Transverse colon (tissue), 4 donors: ENCODE data around the gene GPC5. TPM values are rescaled to one million over a fixed set of nuclear protein-coding genes. Genes with fewer than 3 reads are reported as not detected.
"Not testable (repeated sequence)": the region's sequence is repeated elsewhere in the genome, so short reads cannot be mapped to it uniquely, and the experiment has no call there.

Source experiments
- DNase-seq: peaks from one replicate; pipeline ENCODE4 v3.0.0-alpha.2; 2019
- H3K27ac ChIP-seq, 4 donors: fragments of 200-600 bp; sonication (generic); 2 replicates each; pipeline ENCODE4 v1.5.1; 2016 to 2018; ENCODE audit warnings: inconsistent platforms in 4 of 4
- H3K27me3 ChIP-seq: fragments of 200-600 bp; sonication (generic); 2 replicates; pipeline ENCODE4 v1.5.1; 2017; ENCODE audit warnings: inconsistent platforms
- H3K36me3 ChIP-seq, 4 donors: fragments of 200-600 bp; sonication (generic); 2 replicates each; pipeline ENCODE4 v1.5.1; 2017 to 2019; ENCODE audit warnings: inconsistent platforms in 4 of 4
- H3K4me1 ChIP-seq, 4 donors: fragments of 200-600 bp; sonication (generic); 2 replicates each; pipeline ENCODE4 v1.5.1; 2017 to 2020; ENCODE audit warnings: inconsistent platforms in 4 of 4
- H3K4me3 ChIP-seq, 4 donors: fragments of 200-600 bp; sonication (generic); 1 replicate in 1 of 4; 2 replicates in 3 of 4; pipeline versions ENCODE4 v1.5.1 to v1.6.1; 2017 to 2019; ENCODE audit warnings: inconsistent platforms in 4 of 4
- H3K9me3 ChIP-seq, 2 donors: fragments of 200-600 bp; sonication (generic); 2 replicates each; pipeline ENCODE4 v1.5.1; 2017 to 2019; ENCODE audit warnings: inconsistent platforms in 2 of 2
- CTCF ChIP-seq, 5 experiments: fragments of 200-600 bp in 3 of 5; fragments of 450-650 bp in 2 of 5; sonication (generic) in 3 of 5; IDR thresholded peaks; 1 replicate in 2 of 5; 2 replicates in 3 of 5; pipeline ENCODE4 v1.5.1; 2016 to 2017; ENCODE audit warnings: antibody characterized with exemption in 5 of 5, inconsistent platforms in 3 of 5, mild to moderate bottlenecking in 2 of 5, moderate library complexity in 1 of 5
- EP300 ChIP-seq: sonication (generic); formaldehyde crosslinking; IDR thresholded peaks from one replicate; pipeline ENCODE4 v1.6.1; 2017; ENCODE audit warnings: antibody characterized with exemption, low read depth
- POLR2A ChIP-seq: fragments of 450-650 bp; IDR thresholded peaks from one replicate; pipeline ENCODE4 v1.6.1; 2016; ENCODE audit warnings: antibody characterized with exemption, mild to moderate bottlenecking, moderate library complexity
- POLR2AphosphoS5 ChIP-seq, 3 donors: sonication (generic); formaldehyde crosslinking; IDR thresholded peaks; one replicate each; pipeline ENCODE4 v1.6.1; 2016; ENCODE audit warnings: antibody characterized with exemption in 3 of 3
- WGBS, 2 donors: methylation state at CpG; one replicate each; pipeline ENCODE4 v1.1.5; 2018; ENCODE audit warnings: low coverage in 1 of 2; 5-methylcytosine and 5-hydroxymethylcytosine counted together
- in situ Hi-C, 4 donors: fragments of 200-750 bp; cut with MboI; loops; one replicate each; pipeline versions ENCODE4 v1.15.0 to v1.15.1; 2017; ENCODE audit warnings: low sequenced_read_pairs in 3 of 4, low pct_ligation_motif_present in 1 of 4, low pct_unique_long_range_greater_than_20kb in 1 of 4
- intact Hi-C: fragments of 100-400 bp; cut with DNase I; formaldehyde crosslinking; loops from one replicate; pipeline ENCODE4 v1.15.1; 2023; ENCODE audit warnings: low total_unique reads
- total RNA-seq, 4 donors: library from RNA; depleted of rRNA; stranded (reverse); fragments of >200 nt; gene quantifications; one replicate each; pipeline ENCODE4 v1.1.0, GENCODE V29; 2016

GPC5 gene
- total RNA-seq, 4 donors from 2014 or later = 0.48 to 1.4 TPM; not detected in 2

GRCh38 chr13:92512852-92513251 lies 1114.4 kb downstream of the GPC5 start:
- Histone ChIP-seq H3K9me3 (no peaks in the 10 kb centered on the region), H3K4me1 (no peaks in the 10 kb centered on the region), H3K27me3 (no peaks in the 10 kb centered on the region), H3K27ac (no peak overlapping the region), H3K4me3 (no peak overlapping the region), H3K36me3 (no peaks in the 10 kb centered on the region)
- no peak for TF ChIP-seq CTCF (IDR thresholded peaks at IDR 0.05)
- no peak for TF ChIP-seq POLR2A
- no peak for TF ChIP-seq EP300
- no peak for TF ChIP-seq POLR2AphosphoS5 (IDR thresholded peaks at IDR 0.05)
- 94% methylated on average over 9 of the region's 9 CpGs; no CpG with 5 or more reads in 1 of the 2 donors for WGBS, 2 donors
- intact Hi-C loops = no loop called here
- no peak for DNase-seq
- in situ Hi-C loops = no loop called here

GRCh38 chr13:92513672-92514071 lies 1115.3 kb downstream of the GPC5 start:
- in situ Hi-C loops (no loop called here), intact Hi-C loops (no loop called here)
- TF ChIP-seq EP300 (no peak), POLR2A (no peak), POLR2AphosphoS5 (IDR thresholded peaks at IDR 0.05) (no peak), CTCF (IDR thresholded peaks at IDR 0.05) (no peak)
- H3K27me3 ChIP-seq = no peaks in the 10 kb centered on the region
- DNase-seq = no peak
- H3K9me3 ChIP-seq = no peaks in the 10 kb centered on the region
- H3K27ac ChIP-seq = no peak overlapping the region
- H3K4me3 ChIP-seq = no peak overlapping the region
- 0 to 74% methylated on average over 1 of the region's 1 CpG for WGBS, 2 donors
- H3K4me1 ChIP-seq = no peaks in the 10 kb centered on the region
- H3K36me3 ChIP-seq = no peaks in the 10 kb centered on the region

- H3K27me3 ChIP-seq = no peaks in the 10 kb centered on the region
- no peaks in the 10 kb centered on the region for H3K36me3 ChIP-seq
- H3K4me3 ChIP-seq = no peak overlapping the region
- intact Hi-C loops (no loop called here), in situ Hi-C loops (no loop called here)
- no peaks in the 10 kb centered on the region for H3K4me1 ChIP-seq
- 79 to 90% methylated on average over 4 to 8 of the region's 8 CpGs for WGBS, 2 donors
- TF ChIP-seq POLR2AphosphoS5 (IDR thresholded peaks at IDR 0.05) (no peak), POLR2A (no peak), CTCF (IDR thresholded peaks at IDR 0.05) (no peak), EP300 (no peak)
- no peaks in the 10 kb centered on the region for H3K9me3 ChIP-seq
- no peak overlapping the region for H3K27ac ChIP-seq
- no peak for DNase-seq
Observed at GRCh38 chr13:92514420-92515125, 1116.2 kb downstream of the GPC5 start.

GRCh38 chr13:92516878-92517277 lies 1118.5 kb downstream of the GPC5 start:
- H3K27ac ChIP-seq, H3K4me3 ChIP-seq, H3K4me1 ChIP-seq, DNase-seq, intact Hi-C loops, in situ Hi-C loops, H3K36me3 ChIP-seq, H3K27me3 ChIP-seq, H3K9me3 ChIP-seq: not testable (repeated sequence)
- WGBS, 2 donors = 92% methylated on average over 6 of the region's 6 CpGs; no CpG with 5 or more reads in 1 of the 2 donors

GRCh38 chr13:92518622-92519021 lies 1120.2 kb downstream of the GPC5 start:
- intact Hi-C loops, in situ Hi-C loops: not testable (repeated sequence)
- 59 to 72% methylated on average over 2 of the region's 2 CpGs for WGBS, 2 donors

More at GRCh38 chr13:92518622-92519021, 1120.2 kb downstream of the GPC5 start:
- not testable (repeated sequence) for H3K27ac ChIP-seq, H3K4me1 ChIP-seq, H3K36me3 ChIP-seq, H3K9me3 ChIP-seq, H3K27me3 ChIP-seq, DNase-seq, H3K4me3 ChIP-seq
